Fibroblast of villous mesenchyme (primary cell): ENCODE measurements around the gene CEP250. TPM values are rescaled to one million over a fixed set of nuclear protein-coding genes. Genes with fewer than 3 reads are reported as not detected.

Source experiments
- small RNA-seq: library from RNA; depleted of rRNA; stranded (forward); fragments of <200 nt; gene quantifications from one replicate; pipeline ENCODE3, GENCODE V24; 2012
- total RNA-seq: library from RNA; depleted of rRNA; stranded (reverse); fragments of >200 nt; gene quantifications from 2 replicates; pipeline ENCODE4 v1.2.3, GENCODE V29; 2012

Gene CEP250
- total RNA-seq, 1 donor: 22.0 TPM

Small RNAs within 50 kb of the gene (small RNA-seq; reads per million reads assigned to genes)
- not detected for gene MIR1289-1

Other genes starting within 250 kb of the CEP250 start
- gene MMP24, start 228.9 kb upstream of the CEP250 start, total RNA-seq: 0.32 and 0.43 TPM in 2 replicates
- 14.7 and 16.8 TPM in 2 replicates for gene MMP24OS, start 177.5 kb upstream of the CEP250 start, total RNA-seq
- 107 and 123 TPM in 2 replicates for gene EIF6, start 170.8 kb upstream of the CEP250 start, total RNA-seq
- gene FAM83C, start 163.2 kb upstream of the CEP250 start, total RNA-seq: not detected in 2 replicates
- gene UQCC1, start 43.6 kb upstream of the CEP250 start, total RNA-seq: 23.5 and 33.2 TPM in 2 replicates
- 8.1 and 10.8 TPM in 2 replicates for gene GDF5, start 17.4 kb upstream of the CEP250 start, total RNA-seq
- gene C20orf173, start 74.1 kb downstream of the CEP250 start, total RNA-seq: not detected in 2 replicates
- 278 and 325 TPM in 2 replicates for gene ERGIC3, start 86.5 kb downstream of the CEP250 start, total RNA-seq
- 5.6 and 8.1 TPM in 2 replicates for gene SPAG4, start 160.2 kb downstream of the CEP250 start, total RNA-seq
- 92.0 and 143 TPM in 2 replicates for gene CPNE1, start 209.3 kb downstream of the CEP250 start, total RNA-seq
- 50.9 and 56.1 TPM in 2 replicates for gene RBM12, start 209.3 kb downstream of the CEP250 start, total RNA-seq
- 37.0 and 40.6 TPM in 2 replicates for gene NFS1, start 243.8 kb downstream of the CEP250 start, total RNA-seq
- 143 and 189 TPM in 2 replicates for gene ROMO1, start 243.8 kb downstream of the CEP250 start, total RNA-seq